Measurements from ENCODE around the gene MT1G. TPM values are rescaled to one million over a fixed set of nuclear protein-coding genes. Genes with fewer than 3 reads are reported as not detected.
A peak's percentile ranks its signal among the peaks of the same experiment; 100 is the strongest.

MT1G gene
- total RNA-seq, 4 donors from 2014 or later: 35.9 to 117 (median 62.7) TPM

- 92% methylated on average over 2 of the region's 2 CpGs for WGBS
- no peaks in the 10 kb centered on the region for H3K36me3 ChIP-seq
- no peak overlapping the region for H3K27ac ChIP-seq
- peaks cover 19% of the 10 kb centered on the region for H3K27me3 ChIP-seq
- no peak overlapping the region for H3K4me3 ChIP-seq
- H3K4me1 ChIP-seq: no peaks in the 10 kb centered on the region
- no peaks in the 10 kb centered on the region for H3K9me3 ChIP-seq
- no peak for DNase-seq (ENCODE audit: low spot score in 2 of 2)
- no peak for TF ChIP-seq EP300 (IDR thresholded peaks at IDR 0.05)
- no peak for TF ChIP-seq POLR2A (IDR thresholded peaks at IDR 0.05)
- TF ChIP-seq CTCF (IDR thresholded peaks at IDR 0.05): no peak
- no peak for TF ChIP-seq POLR2AphosphoS5 (IDR thresholded peaks at IDR 0.05)
These were observed 18.6 kb downstream of the MT1G start for GRCh38 chr16:56649271-56649670.

DNA sequence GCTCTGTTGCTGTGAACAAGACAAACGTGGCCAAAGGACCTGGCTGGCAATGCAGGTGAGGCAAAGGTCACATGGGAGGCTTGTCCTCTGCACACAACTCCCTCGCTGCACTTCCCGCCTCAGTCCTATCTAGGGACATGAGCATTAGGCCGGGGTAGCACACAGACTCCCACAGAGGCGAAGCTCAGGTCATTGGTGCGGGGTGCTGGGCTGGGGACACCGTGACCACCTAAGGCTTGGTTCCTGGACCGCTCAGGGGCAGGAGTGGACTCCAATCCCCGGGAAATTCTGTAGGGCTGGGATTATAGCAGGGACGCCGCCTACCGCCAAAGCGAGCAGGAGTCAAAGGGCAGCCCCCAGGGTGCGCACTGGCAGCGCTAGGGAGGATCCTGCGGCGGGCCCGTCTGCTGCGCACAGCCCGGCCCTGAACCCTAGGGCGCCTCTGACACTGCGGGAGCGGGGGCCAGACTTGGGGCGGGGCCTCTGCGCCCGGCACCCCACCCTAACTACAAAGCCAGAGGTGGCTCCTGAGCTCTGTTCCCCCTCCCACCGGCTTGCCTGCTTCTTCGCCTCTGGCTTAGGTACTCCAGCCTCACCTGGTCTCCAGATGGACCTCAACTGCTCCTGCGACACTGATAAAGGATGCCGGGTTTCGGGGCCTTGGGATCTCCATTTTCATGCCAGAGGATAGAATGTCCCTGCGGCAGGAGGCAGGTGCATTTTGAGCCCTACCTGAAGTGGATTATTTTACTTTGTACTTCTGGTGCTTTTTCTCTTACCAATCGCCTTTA is 20.0 kb downstream of the MT1G start:
- Histone ChIP-seq H3K9me3 (no peaks in the 10 kb centered on the region), H3K27ac (no peak overlapping the region), H3K4me1 (peaks cover 12% of the 10 kb centered on the region), H3K27me3 (peaks cover 19% of the 10 kb centered on the region), H3K36me3 (no peaks in the 10 kb centered on the region), H3K4me3 (no peak overlapping the region)
- TF ChIP-seq POLR2A (IDR thresholded peaks at IDR 0.05) (no peak), EP300 (IDR thresholded peaks at IDR 0.05) (no peak), POLR2AphosphoS5 (IDR thresholded peaks at IDR 0.05) (no peak), CTCF (IDR thresholded peaks at IDR 0.05) (no peak)
- peak in 1 of 2 donors; percentile 70 for DNase-seq (ENCODE audit: low spot score in 2 of 2)
- WGBS: 66% methylated on average over 25 of the region's 33 CpGs

GRCh38 chr16:56645838-56646237 is 22.0 kb downstream of the MT1G start:
- peaks cover 18% of the 10 kb centered on the region for H3K27me3 ChIP-seq
- H3K4me3 ChIP-seq: no peak overlapping the region
- DNase-seq (ENCODE audit: low spot score in 2 of 2): no peak
- TF ChIP-seq POLR2A (IDR thresholded peaks at IDR 0.05) (no peak), EP300 (IDR thresholded peaks at IDR 0.05) (no peak), CTCF (IDR thresholded peaks at IDR 0.05) (no peak), POLR2AphosphoS5 (IDR thresholded peaks at IDR 0.05) (no peak)
- H3K9me3 ChIP-seq: no peaks in the 10 kb centered on the region
- H3K4me1 ChIP-seq: peaks cover 14% of the 10 kb centered on the region
- no peak overlapping the region for H3K27ac ChIP-seq
- WGBS: 50% methylated on average over 1 of the region's 1 CpG
- H3K36me3 ChIP-seq: no peaks in the 10 kb centered on the region

GRCh38 chr16:56645311-56645710 is 22.6 kb downstream of the MT1G start:
- no peak for DNase-seq (ENCODE audit: low spot score in 2 of 2)
- Histone ChIP-seq H3K27ac (no peak overlapping the region), H3K36me3 (no peaks in the 10 kb centered on the region), H3K27me3 (peaks cover 17% of the 10 kb centered on the region), H3K4me1 (peaks cover 14% of the 10 kb centered on the region), H3K4me3 (no peak overlapping the region), H3K9me3 (no peaks in the 10 kb centered on the region)
- 55% methylated on average over 1 of the region's 1 CpG for WGBS
- no peak for TF ChIP-seq POLR2A (IDR thresholded peaks at IDR 0.05)
- TF ChIP-seq CTCF (IDR thresholded peaks at IDR 0.05): no peak
- TF ChIP-seq EP300 (IDR thresholded peaks at IDR 0.05): no peak
- no peak for TF ChIP-seq POLR2AphosphoS5 (IDR thresholded peaks at IDR 0.05)

GRCh38 chr16:56643833-56644232 is 24.0 kb downstream of the MT1G start:
- no peak for TF ChIP-seq CTCF (IDR thresholded peaks at IDR 0.05)
- TF ChIP-seq POLR2AphosphoS5 (IDR thresholded peaks at IDR 0.05): no peak
- no peak for TF ChIP-seq POLR2A (IDR thresholded peaks at IDR 0.05)
- no peak for TF ChIP-seq EP300 (IDR thresholded peaks at IDR 0.05)
- Histone ChIP-seq H3K36me3 (no peaks in the 10 kb centered on the region), H3K27ac (no peak overlapping the region), H3K9me3 (no peaks in the 10 kb centered on the region), H3K4me1 (peaks cover 21% of the 10 kb centered on the region), H3K4me3 (peak overlapping the region; percentile 41), H3K27me3 (peaks cover 22% of the 10 kb centered on the region)
- WGBS: 86% methylated on average over 4 of the region's 5 CpGs
- no peak for DNase-seq (ENCODE audit: low spot score in 2 of 2)
